CD14-positive monocyte (primary cell): ENCODE results near the gene TBC1D22A. TPM values are rescaled to one million over a fixed set of nuclear protein-coding genes. Genes with fewer than 3 reads are reported as not detected.

Source experiments
- DNase-seq, 3 donors: peaks; one replicate each; pipeline ENCODE4 v3.0.0-alpha.2; 2011 to 2022
- H2AFZ ChIP-seq: 2 replicates; pipeline ENCODE4 v1.6.0; 2012; ENCODE audit warnings: mild to moderate bottlenecking, low read depth, low read length, inconsistent platforms; ENCODE audit not compliant: insufficient read depth, poor library complexity, severe bottlenecking
- H3K27ac ChIP-seq, 2 donors: 1 replicate in 1 of 2; 2 replicates in 1 of 2; pipeline ENCODE4 v1.5.1; 2012 to 2013; ENCODE audit warnings: low read length in 2 of 2, control low read depth in 1 of 2, inconsistent platforms in 1 of 2, low read depth in 1 of 2, mild to moderate bottlenecking in 1 of 2
- H3K27me3 ChIP-seq, 2 donors: one replicate each; pipeline versions ENCODE4 v1.6.0 to v1.6.1; 2011 to 2013; ENCODE audit warnings: low read length in 2 of 2; ENCODE audit not compliant: control insufficient read depth in 2 of 2, insufficient read depth in 2 of 2
- H3K36me3 ChIP-seq, 2 donors: replicated peaks in 1 of 2; 1 replicate in 1 of 2; 2 replicates in 1 of 2; pipeline versions ENCODE4 v1.5.1 to v1.6.1; 2012 to 2013; ENCODE audit warnings: low read length in 2 of 2, control low read depth in 1 of 2, inconsistent platforms in 1 of 2, mild to moderate bottlenecking in 1 of 2; ENCODE audit not compliant: insufficient read depth in 2 of 2, control insufficient read depth in 1 of 2
- H3K4me1 ChIP-seq, 2 donors: 1 replicate in 1 of 2; 2 replicates in 1 of 2; pipeline versions ENCODE4 v1.5.1 to v1.6.1; 2012 to 2013; ENCODE audit warnings: low read length in 2 of 2, control low read depth in 1 of 2, inconsistent platforms in 1 of 2, mild to moderate bottlenecking in 1 of 2, moderate library complexity in 1 of 2; ENCODE audit not compliant: insufficient read depth in 2 of 2, control insufficient read depth in 1 of 2
- H3K4me2 ChIP-seq: replicated peaks from 2 replicates; pipeline ENCODE3; 2012; ENCODE audit warnings: low read length, moderate library complexity, mild to moderate bottlenecking; ENCODE audit not compliant: poor library complexity, severe bottlenecking; ENCODE audit errors: extremely low read depth
- H3K4me3 ChIP-seq, 3 experiments: fragments of 200-600 bp in 1 of 3; sonication (generic) in 1 of 3; replicated peaks in 1 of 3; 1 replicate in 2 of 3; 2 replicates in 1 of 3; pipeline ENCODE4 v1.5.1; 2011 to 2013; ENCODE audit warnings: low read length in 3 of 3, mild to moderate bottlenecking in 3 of 3, control low read depth in 2 of 3, low read depth in 2 of 3, inconsistent platforms in 1 of 3, moderate library complexity in 1 of 3
- H3K79me2 ChIP-seq: 2 replicates; pipeline ENCODE4 v1.6.0; 2012; ENCODE audit warnings: mild to moderate bottlenecking, control low read depth, inconsistent platforms, low read length, moderate library complexity; ENCODE audit not compliant: insufficient read depth
- H3K9ac ChIP-seq: 2 replicates; pipeline ENCODE4 v1.6.0; 2017; ENCODE audit warnings: low read length, mild to moderate bottlenecking; ENCODE audit not compliant: insufficient read depth, poor library complexity, severe bottlenecking
- H3K9me3 ChIP-seq, 2 donors: replicated peaks in 1 of 2; 1 replicate in 1 of 2; 2 replicates in 1 of 2; pipeline versions ENCODE4 v1.5.1 to v1.6.1; 2012 to 2013; ENCODE audit warnings: low read length in 2 of 2, control low read depth in 1 of 2; ENCODE audit not compliant: control insufficient read depth in 1 of 2, insufficient read depth in 1 of 2
- H4K20me1 ChIP-seq: 2 replicates; pipeline ENCODE4 v1.6.0; 2012; ENCODE audit warnings: mild to moderate bottlenecking, low read length, control low read depth, moderate library complexity; ENCODE audit not compliant: insufficient read depth
- H3K27ac Mint-ChIP-seq, 7 donors: one replicate each; pipeline ENCODE4 v1.8.0; 2020; ENCODE audit warnings: mild to moderate bottlenecking in 7 of 7, mixed read lengths in 7 of 7, moderate library complexity in 6 of 7, inconsistent platforms in 2 of 7
- H3K27me3 Mint-ChIP-seq, 3 donors: one replicate each; pipeline ENCODE4 v1.8.0; 2021 to 2022; ENCODE audit warnings: low read depth in 3 of 3, mild to moderate bottlenecking in 3 of 3, mixed read lengths in 3 of 3, moderate library complexity in 3 of 3, inconsistent platforms in 1 of 3
- H3K36me3 Mint-ChIP-seq, 2 donors: one replicate each; pipeline ENCODE4 v1.8.0; 2020; ENCODE audit warnings: mixed read lengths in 2 of 2, inconsistent platforms in 1 of 2, mild to moderate bottlenecking in 1 of 2
- H3K4me1 Mint-ChIP-seq: one replicate; pipeline ENCODE4 v1.8.0; 2020; ENCODE audit warnings: mild to moderate bottlenecking, mixed read lengths
- H3K4me3 Mint-ChIP-seq, 2 donors: one replicate each; pipeline ENCODE4 v1.8.0; 2020; ENCODE audit warnings: mild to moderate bottlenecking in 2 of 2, mixed read lengths in 2 of 2, moderate library complexity in 1 of 2
- H3K9me3 Mint-ChIP-seq, 7 donors: one replicate each; pipeline ENCODE4 v1.8.0; 2020 to 2022; ENCODE audit warnings: mixed read lengths in 7 of 7, mild to moderate bottlenecking in 6 of 7, moderate library complexity in 6 of 7, inconsistent platforms in 2 of 7
- CTCF ChIP-seq: fragments of 200-600 bp; IDR thresholded peaks from one replicate; pipeline ENCODE4 v1.8.0; 2022; ENCODE audit warnings: antibody characterized with exemption, mild to moderate bottlenecking
- WGBS: methylation state at CpG from one replicate; pipeline ENCODE4 v1.1.5; 2013; ENCODE audit warnings: missing lambda C conversion rate; ENCODE audit not compliant: insufficient coverage; 5-methylcytosine and 5-hydroxymethylcytosine counted together
- intact Hi-C, 2 donors: fragments of 100-400 bp; cut with micrococcal nuclease; formaldehyde crosslinking; loops; one replicate each; pipeline versions ENCODE4 v1.15.0 to v1.15.1; 2023
- polyA plus RNA-seq, 3 donors: library from polyadenylated mRNA; depleted of rRNA in 1 of 3; unstranded in 2 of 3; stranded (reverse) in 1 of 3; fragments of 300-500 nt in 2 of 3; fragments of >200 nt in 1 of 3; fragmentation: Illumina TruSeq in 2 of 3; gene quantifications; 1 replicate in 2 of 3; 2 replicates in 1 of 3; pipeline ENCODE4 v1.2.3, GENCODE V29; 2012 to 2021

The TBC1D22A gene
- polyA plus RNA-seq, 3 donors: 25.9 to 36.2 (median 29.5) TPM

DNA sequence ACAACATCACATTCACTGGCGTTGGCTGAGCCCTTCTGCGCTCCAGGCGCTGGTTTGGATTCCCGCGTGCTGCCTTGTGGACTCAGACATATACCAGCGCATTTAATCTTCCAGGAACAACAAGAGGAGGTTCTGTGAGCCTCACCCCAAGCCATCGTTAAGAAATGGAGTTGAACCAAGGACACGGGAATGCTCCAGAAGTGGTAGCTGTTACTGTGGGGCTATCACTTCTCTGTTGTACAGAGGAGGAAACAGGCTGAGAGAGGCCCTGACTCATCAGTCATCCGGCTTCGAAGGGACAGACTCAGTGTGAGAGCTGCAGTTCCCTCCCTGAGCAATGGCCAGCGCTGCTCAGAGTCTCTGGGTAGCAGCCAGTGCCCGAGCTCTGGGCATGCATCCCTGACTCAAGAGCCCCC, 291.3 kb downstream of the TBC1D22A start:
- Histone ChIP-seq H3K27ac (no peak overlapping the region), H3K79me2 (no peaks in the 10 kb centered on the region), H3K9ac (no peak overlapping the region), H3K27me3 (no peaks in the 10 kb centered on the region), H2AFZ (no peak overlapping the region), H3K4me2 (no peak overlapping the region), H3K36me3 (peaks cover 11 to 32% of the 10 kb centered on the region in 2 donors), H3K4me3 (no peak overlapping the region), H3K9me3 (no peaks in the 10 kb centered on the region), H3K4me1 (no peaks in the 10 kb centered on the region), H4K20me1 (peaks cover 84% of the 10 kb centered on the region)
- DNase-seq: no peak
- TF ChIP-seq CTCF: no peak
- H3K9me3 Mint-ChIP-seq: peaks cover 0 to 3% (median 0%) of the 10 kb centered on the region in 7 donors
- intact Hi-C loops: no loop called here
- peak overlapping the region in 1 of 2 donors; percentile 37 for H3K4me3 Mint-ChIP-seq
- H3K36me3 Mint-ChIP-seq: peaks cover 40 to 47% of the 10 kb centered on the region in 2 donors
- peaks cover 0 to 5% (median 2%) of the 10 kb centered on the region in 3 donors for H3K27me3 Mint-ChIP-seq
- peaks cover 8% of the 10 kb centered on the region for H3K4me1 Mint-ChIP-seq
- 61% methylated on average over 8 of the region's 12 CpGs for WGBS
- H3K27ac Mint-ChIP-seq: peak overlapping the region in 2 of 7 donors; percentile 19 to 32

DNA sequence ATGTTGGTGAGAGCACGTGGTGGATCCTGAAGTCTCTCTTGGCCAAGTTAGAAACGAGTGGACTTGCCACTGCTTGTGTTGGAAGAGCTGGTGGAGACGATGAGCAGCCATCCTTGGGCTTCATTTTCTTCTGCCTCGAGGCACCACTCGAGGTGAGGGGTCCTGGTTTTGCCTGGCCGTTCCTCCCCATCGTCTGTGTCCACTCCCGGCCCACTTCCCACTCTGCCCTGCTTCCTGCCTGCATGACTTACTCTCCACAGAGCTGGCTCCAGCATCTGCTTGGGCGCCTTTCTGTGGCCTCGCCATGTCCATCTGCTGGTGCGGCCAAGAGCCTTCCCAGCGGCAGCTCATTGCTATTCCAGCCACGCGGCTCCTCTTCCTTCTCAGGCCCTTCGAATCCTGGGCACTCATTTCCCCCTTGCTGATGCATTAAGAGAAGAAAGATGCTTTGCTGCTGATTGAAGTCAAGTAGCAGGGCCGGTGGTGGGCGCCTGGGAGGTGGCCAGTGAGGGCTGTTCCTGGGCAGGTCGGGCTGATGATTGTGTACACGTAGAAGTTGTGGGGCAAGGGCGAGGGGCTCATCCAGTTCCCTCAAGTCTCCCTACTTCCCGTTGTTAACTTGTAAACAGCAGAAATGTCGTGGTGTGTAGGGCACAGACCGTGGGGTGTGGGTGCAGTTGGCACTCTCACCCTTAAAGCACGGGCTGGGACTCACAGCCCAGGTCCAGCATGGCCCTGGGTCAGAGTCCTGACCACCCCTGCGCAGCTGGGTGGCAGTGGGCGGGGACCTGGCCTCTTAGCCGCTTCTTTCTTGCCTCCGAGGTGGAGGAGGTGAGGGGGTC, 292.0 kb downstream of the TBC1D22A start:
- H3K4me2 ChIP-seq: no peak overlapping the region
- no peaks in the 10 kb centered on the region for H3K79me2 ChIP-seq
- H3K27me3 ChIP-seq: no peaks in the 10 kb centered on the region
- Mint-ChIP-seq H3K27me3 (peaks cover 0 to 5% (median 2%) of the 10 kb centered on the region in 3 donors), H3K4me3 (no peak overlapping the region), H3K27ac (no peak overlapping the region), H3K4me1 (peaks cover 8% of the 10 kb centered on the region), H3K9me3 (no peaks in the 10 kb centered on the region), H3K36me3 (peaks cover 47 to 53% of the 10 kb centered on the region in 2 donors)
- H3K4me3 ChIP-seq: no peak overlapping the region
- H2AFZ ChIP-seq: no peak overlapping the region
- DNase-seq: no peak
- H4K20me1 ChIP-seq: peaks cover 77% of the 10 kb centered on the region
- H3K9ac ChIP-seq: no peak overlapping the region
- intact Hi-C loops: no loop called here
- no peak overlapping the region for H3K27ac ChIP-seq
- peaks cover 14 to 39% of the 10 kb centered on the region in 2 donors for H3K36me3 ChIP-seq
- TF ChIP-seq CTCF: no peak
- no peaks in the 10 kb centered on the region for H3K4me1 ChIP-seq
- WGBS: 99% methylated on average over 24 of the region's 28 CpGs
- H3K9me3 ChIP-seq: no peaks in the 10 kb centered on the region
